IMR-90 (cell line): ENCODE data around the gene TOM1. TPM values are rescaled to one million over a fixed set of nuclear protein-coding genes. Genes with fewer than 3 reads are reported as not detected.

ENCODE experiments used
- microRNA-seq, 2 experiments: library from miRNA; stranded (forward) in 1 of 2; unstranded in 1 of 2; fragments of 10-50 nt in 1 of 2; fragments of <30 nt in 1 of 2; gene quantifications in 1 of 2; microRNA quantifications in 1 of 2; one replicate each; pipeline versions ENCODE3 to v1.1.0; 2013 to 2020; ENCODE audit not compliant: insufficient read depth in 1 of 2, insufficient read length in 1 of 2, unreplicated experiment in 1 of 2
- polyA plus RNA-seq, 3 experiments: library from polyadenylated mRNA; depleted of rRNA; stranded (reverse); fragments of >200 nt; gene quantifications; 2 replicates each; pipeline ENCODE4 v1.2.3, GENCODE V29; 2012; ENCODE audit warnings: low replicate concordance in 1 of 3
- small RNA-seq, 5 experiments: library from RNA; depleted of rRNA; stranded (forward); fragments of <200 nt; gene quantifications; one replicate each; pipeline ENCODE3, GENCODE V24; 2012
- total RNA-seq: library from RNA; depleted of rRNA; stranded (reverse); fragments of >200 nt; gene quantifications from 2 replicates; pipeline ENCODE4 v1.2.3, GENCODE V29; 2012; rRNA removed

TOM1 gene
- total and polyA plus RNA-seq, 2 of the 4 experiments (the other 2 are of a cell fraction), result 38.0 to 46.4 TPM

Small RNA genes lying within 50 kb of the gene (microRNA-seq; reads per million reads assigned to microRNA genes)
- gene MIR3909, result 3.1 to 6.6 reads per million in 2 experiments
- 0 reads per million in 2 experiments for gene MIR6069

Small RNA genes lying within 50 kb of the gene (small RNA-seq; reads per million reads assigned to genes)
- 0 to 8.7 (median 4.2) reads per million in 5 experiments for gene MIR3909
- 0 reads per million in 5 experiments for gene MIR6069

Other genes with a start within 250 kb of the TOM1 start
- not detected in 2 replicates for gene ISX, start 233.7 kb upstream of the TOM1 start, total RNA-seq
- gene ISX, start 233.7 kb upstream of the TOM1 start, polyA plus RNA-seq (2012; rRNA removed), result not detected in 2 replicates
- 11.8 and 17.2 TPM in 2 replicates for gene HMGXB4, start 42.4 kb upstream of the TOM1 start, total RNA-seq
- 16.5 and 18.5 TPM in 2 replicates for gene HMGXB4, start 42.4 kb upstream of the TOM1 start, polyA plus RNA-seq (2012; rRNA removed)
- gene HMOX1, start 81.2 kb downstream of the TOM1 start, total RNA-seq, result 16.4 and 23.1 TPM in 2 replicates
- 49.9 and 50.5 TPM in 2 replicates for gene HMOX1, start 81.2 kb downstream of the TOM1 start, polyA plus RNA-seq (2012; rRNA removed)
- gene MCM5, start 100.2 kb downstream of the TOM1 start, total RNA-seq, result 53.6 and 58.6 TPM in 2 replicates
- 43.0 and 44.3 TPM in 2 replicates for gene MCM5, start 100.2 kb downstream of the TOM1 start, polyA plus RNA-seq (2012; rRNA removed)
- gene RASD2, start 240.9 kb downstream of the TOM1 start, total RNA-seq, result under 0.01 TPM in 2 replicates
- gene RASD2, start 240.9 kb downstream of the TOM1 start, polyA plus RNA-seq (2012; rRNA removed), result 0.32 and 0.36 TPM in 2 replicates